ENCODE data around the gene FXYD2.

Gene FXYD2

DNA sequence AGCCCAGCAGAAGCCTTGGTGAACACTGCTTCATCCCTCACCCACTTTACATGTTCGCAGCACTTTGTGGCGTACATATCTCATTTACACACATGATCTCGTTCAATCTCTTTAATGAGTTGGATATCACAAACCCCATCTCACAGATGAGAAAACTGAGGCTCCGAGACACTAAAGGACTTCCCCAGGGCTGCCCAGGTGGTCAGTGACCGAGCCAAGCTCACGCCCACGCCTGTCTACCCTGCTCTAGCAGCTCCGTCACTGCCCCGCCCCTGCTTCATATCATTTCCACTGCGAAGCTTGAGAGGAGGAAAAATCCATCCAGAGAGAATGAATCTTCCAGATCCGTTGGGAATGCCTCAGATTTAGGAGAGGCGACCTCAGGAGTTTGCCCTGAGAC is 15.8 kb downstream of the FXYD2 start:
- WGBS (ENCODE audit: insufficient coverage), result 92% methylated on average over 10 of the region's 12 CpGs
- H3K36me3 ChIP-seq (ENCODE audit: control insufficient read depth in 4 of 4, insufficient read depth in 4 of 4, low read length in 3 of 4), result no peaks in the 10 kb centered on the region
- H3K4me1 ChIP-seq (ENCODE audit: control extremely low read depth in 1 of 4, control insufficient read depth in 4 of 4, insufficient read depth in 4 of 4, low read length in 3 of 4), result peaks cover 0 to 10% (median 8%) of the 10 kb centered on the region in 4 experiments
- ChIA-PET POLR2A (interaction anchor here (0.7 to 1.0 kb wide), 2 partner anchors 10 to 16 kb away, joined by 3 read pairs; partner anchors contain the start of gene FXYD2), CTCF (interaction anchor here (0.6 to 6.1 kb wide), 32 partner anchors 10 to 489 kb away, joined by 3 to 129 read pairs (median 4); partner anchors contain the start of gene FXYD2)
- no peaks in the 10 kb centered on the region for H3K9me3 ChIP-seq (ENCODE audit: control extremely low read depth in 1 of 5, control insufficient read depth in 4 of 5, insufficient read depth in 2 of 5, low read depth in 1 of 5, low read length in 4 of 5)
- DNase-seq, result no peak
- H3K27ac ChIP-seq (ENCODE audit: insufficient read depth in 1 of 2, low read depth in 1 of 2, low read length in 2 of 2, poor library complexity in 1 of 2, severe bottlenecking in 2 of 2), result no peak overlapping the region
- no peak overlapping the region for H3K4me3 ChIP-seq (ENCODE audit: control insufficient read depth in 1 of 7, extremely low read depth in 1 of 7, insufficient read depth in 4 of 7, low read depth in 2 of 7, low read length in 6 of 7)
- H3K27me3 ChIP-seq (replicated peaks in 2 of 5; ENCODE audit: control insufficient read depth in 4 of 5, insufficient read depth in 5 of 5, low read length in 4 of 5), result peaks cover 0 to 7% (median 1%) of the 10 kb centered on the region in 5 experiments

DNA sequence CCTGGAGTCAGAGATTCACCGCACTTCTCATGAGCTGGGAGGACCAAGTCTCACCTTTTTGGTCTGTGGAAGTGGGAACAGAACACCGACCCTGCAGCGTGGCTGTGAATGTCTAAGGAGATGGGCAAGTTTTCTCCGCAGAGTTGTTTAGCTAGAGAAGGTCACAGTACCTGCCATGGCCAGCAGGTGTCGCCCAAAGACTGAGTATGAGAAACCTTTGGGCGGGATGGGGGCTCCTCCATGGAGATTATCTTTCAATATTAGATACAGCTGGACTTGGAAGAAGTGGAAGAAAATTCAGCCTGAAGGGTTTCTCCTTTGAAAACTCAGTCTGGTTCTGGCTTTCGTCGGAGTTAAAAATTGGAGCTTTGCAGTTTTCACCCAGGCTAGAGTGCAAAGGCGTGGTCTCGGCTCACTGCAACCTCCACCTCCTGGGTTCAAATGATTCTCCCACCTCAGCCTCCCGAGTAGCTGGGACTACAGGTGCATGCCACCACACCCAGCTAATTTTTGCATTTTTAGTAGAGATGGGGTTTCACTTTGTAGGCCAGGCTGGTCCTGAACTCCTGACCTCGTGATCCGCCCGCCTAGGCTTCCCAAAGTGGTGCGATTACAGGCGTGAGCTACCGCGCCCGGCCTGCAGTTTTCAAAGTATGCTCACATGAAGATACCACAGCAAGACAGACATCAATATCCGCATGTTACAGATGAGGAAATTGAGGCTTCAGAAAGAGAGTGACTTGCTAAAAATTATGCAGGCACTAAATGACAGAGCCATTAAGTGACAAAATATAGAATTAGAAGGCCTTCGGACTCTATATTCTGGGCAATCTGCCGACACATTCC is 16.8 kb downstream of the FXYD2 start:
- no peak overlapping the region for H3K4me3 ChIP-seq (ENCODE audit: control insufficient read depth in 1 of 7, extremely low read depth in 1 of 7, insufficient read depth in 4 of 7, low read depth in 2 of 7, low read length in 6 of 7)
- whole genome bisulfite sequencing (ENCODE audit: insufficient coverage), result 56% methylated on average over 19 of the region's 22 CpGs
- CTCF ChIA-PET, result interaction anchor here (0.7 to 6.1 kb wide), 33 partner anchors 9 to 387 kb away, joined by 3 to 129 read pairs (median 4); partner anchors contain the start of genes FXYD2 and FXYD6
- no peaks in the 10 kb centered on the region for H3K36me3 ChIP-seq (ENCODE audit: control insufficient read depth in 4 of 4, insufficient read depth in 4 of 4, low read length in 3 of 4)
- peak in 2 of 3 donors; percentile 64 to 79 for DNase-seq
- POLR2A ChIA-PET, result interaction anchor here (0.7 to 1.1 kb wide), 3 partner anchors 10 to 117 kb away, joined by 3 to 7 read pairs (median 4); partner anchors contain the start of gene FXYD2
- H3K27ac ChIP-seq (ENCODE audit: insufficient read depth in 1 of 2, low read depth in 1 of 2, low read length in 2 of 2, poor library complexity in 1 of 2, severe bottlenecking in 2 of 2), result no peak overlapping the region
- peaks cover 0 to 7% (median 2%) of the 10 kb centered on the region in 5 experiments for H3K27me3 ChIP-seq (replicated peaks in 2 of 5; ENCODE audit: control insufficient read depth in 4 of 5, insufficient read depth in 5 of 5, low read length in 4 of 5)
- peaks cover 0 to 10% (median 8%) of the 10 kb centered on the region in 4 experiments for H3K4me1 ChIP-seq (ENCODE audit: control extremely low read depth in 1 of 4, control insufficient read depth in 4 of 4, insufficient read depth in 4 of 4, low read length in 3 of 4)
- no peaks in the 10 kb centered on the region for H3K9me3 ChIP-seq (ENCODE audit: control extremely low read depth in 1 of 5, control insufficient read depth in 4 of 5, insufficient read depth in 2 of 5, low read depth in 1 of 5, low read length in 4 of 5)

DNA sequence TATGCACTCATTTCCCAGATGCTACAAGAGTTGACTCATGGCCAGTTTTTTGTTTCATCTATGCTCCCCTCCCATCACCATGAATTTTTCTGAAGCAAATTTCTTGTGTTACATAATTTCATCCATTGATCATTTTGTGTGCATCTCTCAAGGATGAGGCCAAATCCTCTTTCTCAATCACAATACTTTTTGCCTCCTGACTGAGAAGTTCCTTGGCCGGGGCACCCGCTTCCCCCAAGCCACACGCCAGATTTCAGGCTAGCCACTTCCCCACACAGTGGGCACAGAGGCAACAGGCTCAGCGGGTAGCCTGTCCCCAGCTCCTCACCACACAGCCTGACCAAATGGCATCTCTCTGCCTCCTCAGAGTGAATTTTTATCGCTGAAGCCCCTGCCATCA is 17.7 kb downstream of the FXYD2 start:
- Histone ChIP-seq H3K36me3 (ENCODE audit: control insufficient read depth in 4 of 4, insufficient read depth in 4 of 4, low read length in 3 of 4) (no peaks in the 10 kb centered on the region), H3K27ac (ENCODE audit: insufficient read depth in 1 of 2, low read depth in 1 of 2, low read length in 2 of 2, poor library complexity in 1 of 2, severe bottlenecking in 2 of 2) (no peak overlapping the region), H3K9me3 (ENCODE audit: control extremely low read depth in 1 of 5, control insufficient read depth in 4 of 5, insufficient read depth in 2 of 5, low read depth in 1 of 5, low read length in 4 of 5) (no peaks in the 10 kb centered on the region), H3K4me1 (ENCODE audit: control extremely low read depth in 1 of 4, control insufficient read depth in 4 of 4, insufficient read depth in 4 of 4, low read length in 3 of 4) (peaks cover 0 to 10% (median 8%) of the 10 kb centered on the region in 4 experiments), H3K4me3 (ENCODE audit: control insufficient read depth in 1 of 7, extremely low read depth in 1 of 7, insufficient read depth in 4 of 7, low read depth in 2 of 7, low read length in 6 of 7) (no peak overlapping the region), H3K27me3 (replicated peaks in 2 of 5; ENCODE audit: control insufficient read depth in 4 of 5, insufficient read depth in 5 of 5, low read length in 4 of 5) (peaks cover 0 to 7% (median 2%) of the 10 kb centered on the region in 5 experiments)
- ChIA-PET CTCF (interaction anchor here (1.0 to 6.1 kb wide), 22 partner anchors 8 to 381 kb away, joined by 3 to 129 read pairs (median 7); partner anchors contain the start of gene FXYD2), POLR2A (interaction anchor here (1.1 kb wide), 1 partner anchor 11 kb away, joined by 7 read pairs; no protein-coding TSS in a partner anchor)
- DNase-seq, result peak in 1 of 3 donors; percentile 27
- 61% methylated on average over 4 of the region's 5 CpGs for whole genome bisulfite sequencing (ENCODE audit: insufficient coverage)

DNA sequence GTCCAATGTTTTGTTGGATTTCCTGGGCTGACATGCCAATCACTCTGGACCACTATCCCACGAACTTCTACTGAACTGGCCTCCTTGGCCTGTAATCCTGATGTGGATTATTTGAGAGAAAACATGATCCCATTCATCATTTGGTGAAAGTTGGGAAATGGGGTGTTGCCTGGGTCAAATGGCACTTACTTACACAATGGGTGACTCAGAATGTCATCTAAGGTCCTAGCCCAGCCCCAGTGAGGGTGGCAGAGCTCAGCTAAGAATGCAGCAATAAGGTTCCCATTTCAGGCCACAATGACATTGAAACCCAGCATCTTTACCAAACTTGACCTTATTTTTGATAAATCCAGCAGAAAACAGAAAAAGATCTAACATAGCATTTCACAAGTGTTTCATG is 19.5 kb downstream of the FXYD2 start:
- Histone ChIP-seq H3K4me3 (ENCODE audit: control insufficient read depth in 1 of 7, extremely low read depth in 1 of 7, insufficient read depth in 4 of 7, low read depth in 2 of 7, low read length in 6 of 7) (no peak overlapping the region), H3K9me3 (ENCODE audit: control extremely low read depth in 1 of 5, control insufficient read depth in 4 of 5, insufficient read depth in 2 of 5, low read depth in 1 of 5, low read length in 4 of 5) (no peaks in the 10 kb centered on the region), H3K4me1 (ENCODE audit: control extremely low read depth in 1 of 4, control insufficient read depth in 4 of 4, insufficient read depth in 4 of 4, low read length in 3 of 4) (peaks cover 0 to 10% (median 8%) of the 10 kb centered on the region in 4 experiments), H3K27ac (ENCODE audit: insufficient read depth in 1 of 2, low read depth in 1 of 2, low read length in 2 of 2, poor library complexity in 1 of 2, severe bottlenecking in 2 of 2) (no peak overlapping the region), H3K36me3 (ENCODE audit: control insufficient read depth in 4 of 4, insufficient read depth in 4 of 4, low read length in 3 of 4) (no peaks in the 10 kb centered on the region), H3K27me3 (replicated peaks in 2 of 5; ENCODE audit: control insufficient read depth in 4 of 5, insufficient read depth in 5 of 5, low read length in 4 of 5) (peaks cover 0 to 10% (median 4%) of the 10 kb centered on the region in 5 experiments)
- no peak for DNase-seq
- WGBS (ENCODE audit: insufficient coverage), result no CpG with 5 or more reads among the region's 1 CpG
- POLR2A ChIA-PET, result no interaction called here
- CTCF ChIA-PET, result interaction anchor here (0.7 to 2.1 kb wide), 5 partner anchors 10 to 379 kb away, joined by 4 to 11 read pairs (median 6); no protein-coding TSS in a partner anchor

DNA sequence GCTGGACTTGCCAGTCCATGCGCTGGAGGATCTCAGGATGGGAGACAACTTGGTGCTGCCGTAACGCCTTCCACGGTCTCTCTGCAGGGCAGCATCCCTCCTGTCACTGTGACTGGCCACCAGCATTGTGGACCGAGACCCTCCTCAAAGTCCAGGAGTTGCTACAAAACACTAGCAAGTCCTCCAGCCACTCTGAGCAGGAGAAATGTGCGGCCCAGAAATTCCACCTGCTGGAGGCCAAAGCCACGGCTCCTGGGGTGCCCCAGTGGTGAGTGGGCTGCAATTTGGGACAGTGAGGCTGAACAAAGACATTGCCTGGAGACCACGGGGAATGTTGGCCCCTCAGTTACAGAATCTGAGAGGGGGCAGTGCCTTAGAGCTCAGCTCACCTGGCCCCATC is 20.6 kb downstream of the FXYD2 start:
- Histone ChIP-seq H3K9me3 (ENCODE audit: control extremely low read depth in 1 of 5, control insufficient read depth in 4 of 5, insufficient read depth in 2 of 5, low read depth in 1 of 5, low read length in 4 of 5) (no peaks in the 10 kb centered on the region), H3K27me3 (replicated peaks in 2 of 5; ENCODE audit: control insufficient read depth in 4 of 5, insufficient read depth in 5 of 5, low read length in 4 of 5) (peaks cover 0 to 20% (median 16%) of the 10 kb centered on the region in 5 experiments), H3K36me3 (ENCODE audit: control insufficient read depth in 4 of 4, insufficient read depth in 4 of 4, low read length in 3 of 4) (no peaks in the 10 kb centered on the region), H3K27ac (ENCODE audit: insufficient read depth in 1 of 2, low read depth in 1 of 2, low read length in 2 of 2, poor library complexity in 1 of 2, severe bottlenecking in 2 of 2) (no peak overlapping the region), H3K4me1 (ENCODE audit: control extremely low read depth in 1 of 4, control insufficient read depth in 4 of 4, insufficient read depth in 4 of 4, low read length in 3 of 4) (peaks cover 0 to 1% (median under 1%) of the 10 kb centered on the region in 4 experiments), H3K4me3 (ENCODE audit: control insufficient read depth in 1 of 7, extremely low read depth in 1 of 7, insufficient read depth in 4 of 7, low read depth in 2 of 7, low read length in 6 of 7) (no peak overlapping the region)
- DNase-seq, result no peak
- CTCF ChIA-PET, result interaction anchor here (0.8 to 1.4 kb wide), 2 partner anchors 11 kb away, joined by 3 to 7 read pairs; no protein-coding TSS in a partner anchor
- POLR2A ChIA-PET, result no interaction called here
- 99% methylated on average over 8 of the region's 8 CpGs for WGBS (ENCODE audit: insufficient coverage)

DNA sequence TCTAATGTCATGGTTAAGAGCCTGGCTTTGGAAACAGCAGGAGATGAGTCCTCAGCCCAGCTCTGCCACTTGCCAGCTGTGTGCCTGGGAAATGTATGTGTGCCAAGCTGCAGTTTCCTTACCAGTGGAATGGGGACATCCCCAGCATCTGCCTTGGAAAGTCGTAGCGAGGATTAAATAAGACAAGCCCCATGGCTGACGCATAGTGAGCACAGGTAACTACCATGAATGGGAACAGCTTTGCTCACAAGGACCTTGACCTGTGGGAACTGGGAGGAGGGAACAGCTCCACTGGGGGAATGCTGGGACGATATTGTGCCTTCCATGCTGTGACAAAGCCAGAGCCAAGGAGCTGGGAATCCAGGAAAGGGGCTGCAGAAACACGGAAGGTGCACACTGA is 24.9 kb downstream of the FXYD2 start:
- DNase-seq, result no peak
- Histone ChIP-seq H3K4me1 (ENCODE audit: control extremely low read depth in 1 of 4, control insufficient read depth in 4 of 4, insufficient read depth in 4 of 4, low read length in 3 of 4) (peaks cover 0 to 20% (median 12%) of the 10 kb centered on the region in 4 experiments), H3K36me3 (ENCODE audit: control insufficient read depth in 4 of 4, insufficient read depth in 4 of 4, low read length in 3 of 4) (no peaks in the 10 kb centered on the region), H3K27me3 (replicated peaks in 2 of 5; ENCODE audit: control insufficient read depth in 4 of 5, insufficient read depth in 5 of 5, low read length in 4 of 5) (peaks cover 0 to 58% (median 32%) of the 10 kb centered on the region in 5 experiments), H3K4me3 (ENCODE audit: control insufficient read depth in 1 of 7, extremely low read depth in 1 of 7, insufficient read depth in 4 of 7, low read depth in 2 of 7, low read length in 6 of 7) (no peak overlapping the region), H3K9me3 (ENCODE audit: control extremely low read depth in 1 of 5, control insufficient read depth in 4 of 5, insufficient read depth in 2 of 5, low read depth in 1 of 5, low read length in 4 of 5) (no peaks in the 10 kb centered on the region), H3K27ac (ENCODE audit: insufficient read depth in 1 of 2, low read depth in 1 of 2, low read length in 2 of 2, poor library complexity in 1 of 2, severe bottlenecking in 2 of 2) (no peak overlapping the region)
- WGBS (ENCODE audit: insufficient coverage), result 73% methylated on average over 5 of the region's 5 CpGs
- ChIA-PET CTCF (interaction anchor here (4.0 kb wide), 1 partner anchor 9 kb away, joined by 28 read pairs; no protein-coding TSS in a partner anchor), POLR2A (no interaction called here)
